ENCODE data around the gene KLHDC4. TPM values are rescaled to one million over a fixed set of nuclear protein-coding genes. Genes with fewer than 3 reads are reported as not detected.

KLHDC4 gene
- total RNA-seq, 2 donors from 2014 or later = 71.0 to 188 TPM

- Mint-ChIP-seq H3K27ac (no peak overlapping the region), H3K4me1 (ENCODE audit: low read depth in 2 of 2) (peaks cover 0 to 7% of the 10 kb centered on the region in 2 donors), H3K36me3 (no peaks in the 10 kb centered on the region), H3K4me3 (no peak overlapping the region), H3K9me3 (no peaks in the 10 kb centered on the region), H3K27me3 (peaks cover 0 to 13% of the 10 kb centered on the region in 2 donors)
- ATAC-seq = no peak
- DNase-seq (ENCODE audit: low spot score) = no peak
Observed at GRCh38 chr16:87662254-87663204, 103.3 kb downstream of the KLHDC4 start.

GRCh38 chr16:87661561-87661960 lies 104.2 kb downstream of the KLHDC4 start:
- peak; percentile 59 to 79 for ATAC-seq
- H3K36me3 Mint-ChIP-seq = no peaks in the 10 kb centered on the region

GRCh38 chr16:87658564-87659225 lies 107.1 kb downstream of the KLHDC4 start:
- Mint-ChIP-seq H3K4me1 (ENCODE audit: low read depth in 2 of 2) (peaks cover 0 to 7% of the 10 kb centered on the region in 2 donors), H3K9me3 (no peaks in the 10 kb centered on the region), H3K27me3 (peaks cover 0 to 12% of the 10 kb centered on the region in 2 donors), H3K4me3 (no peak overlapping the region), H3K27ac (no peak overlapping the region), H3K36me3 (no peaks in the 10 kb centered on the region)
- no peak for DNase-seq (ENCODE audit: low spot score)
- no peak for ATAC-seq

More at GRCh38 chr16:87661561-87661960, 104.2 kb downstream of the KLHDC4 start:
- peaks cover 0 to 13% of the 10 kb centered on the region in 2 donors for H3K27me3 Mint-ChIP-seq
- no peak for DNase-seq (ENCODE audit: low spot score)
- H3K9me3 Mint-ChIP-seq = no peaks in the 10 kb centered on the region
- H3K4me1 Mint-ChIP-seq (ENCODE audit: low read depth in 2 of 2) = peaks cover 0 to 7% of the 10 kb centered on the region in 2 donors
- H3K27ac Mint-ChIP-seq = no peak overlapping the region
- H3K4me3 Mint-ChIP-seq = no peak overlapping the region

Other genes starting within 250 kb of the KLHDC4 start
- gene JPH3, start 163.5 kb downstream of the KLHDC4 start, total RNA-seq = not detected
- gene SLC7A5, start 103.5 kb upstream of the KLHDC4 start, total RNA-seq = 100 to 1,000 TPM; 142 to 348 TPM
- gene CA5A, start 170.5 kb upstream of the KLHDC4 start, total RNA-seq = not detected
- 10 to 100 TPM; 31.3 to 59.2 TPM for gene BANP, start 185.4 kb upstream of the KLHDC4 start, total RNA-seq